GM18526 (cell line): ENCODE measurements around the gene DAGLA.

Experiments used
- POLR2A ChIP-seq: IDR thresholded peaks from 3 replicates; pipeline ENCODE4 v1.6.1; 2011; ENCODE audit not compliant: insufficient read length; ENCODE audit errors: extremely low read depth

The DAGLA gene

DNA sequence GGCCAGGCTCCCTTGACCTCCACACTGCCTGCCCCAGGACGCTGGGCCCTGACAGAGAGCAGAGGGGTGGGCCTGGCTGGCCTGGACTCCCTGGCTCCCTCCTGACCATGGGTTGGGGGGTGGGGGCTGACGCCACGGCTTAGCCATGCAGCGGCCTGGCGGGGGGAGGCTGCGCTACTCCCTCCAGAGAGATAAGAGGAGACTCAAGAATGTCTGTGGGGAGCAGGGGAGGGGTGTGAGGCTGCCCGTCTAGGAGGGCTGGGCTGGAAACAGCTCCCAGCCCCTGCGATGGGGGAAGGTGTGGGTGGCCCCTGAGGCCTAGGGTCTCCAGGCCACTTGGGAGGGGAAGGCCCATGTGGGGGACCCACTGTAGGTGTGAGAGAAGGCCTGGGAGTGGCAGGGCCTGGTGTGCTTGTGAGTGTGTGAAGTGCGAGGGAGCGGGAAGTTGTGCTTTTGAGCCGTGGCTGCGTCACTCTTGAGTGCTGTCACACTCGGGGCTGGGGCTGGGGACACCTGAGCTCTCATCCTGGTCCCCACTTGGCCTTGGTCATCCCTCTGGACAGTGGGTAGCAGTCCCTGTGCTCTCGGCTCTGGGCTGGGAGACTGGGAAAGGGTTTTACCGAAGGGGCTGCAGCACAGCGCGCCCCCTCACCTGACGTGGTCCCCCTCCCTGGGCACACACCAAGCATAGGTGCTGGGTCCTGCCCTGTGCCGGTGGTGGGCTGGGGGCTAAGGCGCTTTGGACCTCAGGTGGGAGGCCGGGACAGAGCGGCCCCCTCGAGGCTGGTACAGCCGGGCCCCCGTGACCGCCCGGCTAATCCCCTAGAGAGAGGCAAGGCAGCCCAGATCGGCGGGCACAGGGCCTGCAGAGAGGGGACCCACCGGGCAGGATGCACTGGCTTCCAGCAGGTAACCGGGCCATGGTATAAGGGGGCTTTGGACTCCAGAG, 74.6 kb downstream of the DAGLA start:
- no peak for TF ChIP-seq POLR2A

- TF ChIP-seq POLR2A: no peak
Measured at GRCh38 chr11:61756147-61756451, 75.9 kb downstream of the DAGLA start.

DNA sequence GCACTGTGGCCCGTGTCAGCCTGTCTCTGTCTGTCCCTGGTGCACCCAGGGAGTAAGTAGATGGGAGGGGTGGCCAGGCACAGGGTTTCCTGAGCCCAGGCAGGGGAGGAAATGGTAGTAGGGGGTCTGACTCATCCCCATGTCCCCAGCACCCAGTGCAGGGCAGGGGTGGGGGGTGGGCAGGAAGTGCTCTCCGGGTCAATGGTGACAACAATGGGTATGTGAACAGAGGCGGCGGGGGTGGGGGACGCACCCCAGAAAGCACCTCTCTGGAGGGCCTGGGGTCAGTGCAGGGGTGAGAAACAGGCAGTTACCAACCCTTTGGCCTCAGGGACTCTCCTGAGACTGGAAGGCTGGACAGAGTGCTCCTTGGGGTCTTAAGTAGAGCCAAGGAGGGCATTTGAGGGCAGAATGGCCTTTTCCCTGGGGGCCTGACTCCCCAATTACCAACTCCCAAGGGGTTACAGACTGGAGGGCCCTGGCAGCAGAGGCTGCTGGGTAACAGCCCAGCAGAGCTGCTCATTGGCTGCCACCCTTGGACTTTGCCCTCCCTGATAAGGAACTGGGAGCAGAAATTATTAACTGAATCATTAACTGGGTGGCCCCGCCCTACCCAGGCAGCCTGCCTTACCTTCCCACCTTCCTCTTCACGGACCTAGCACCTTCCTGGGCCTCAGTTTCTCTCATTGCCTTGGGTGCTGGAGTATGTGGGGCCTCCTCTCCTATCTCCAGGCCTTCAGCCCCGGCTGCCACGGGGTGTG, 76.4 kb downstream of the DAGLA start:
- no peak for TF ChIP-seq POLR2A

- TF ChIP-seq POLR2A: no peak
Measured at GRCh38 chr11:61757213-61757862, 77.1 kb downstream of the DAGLA start.

DNA sequence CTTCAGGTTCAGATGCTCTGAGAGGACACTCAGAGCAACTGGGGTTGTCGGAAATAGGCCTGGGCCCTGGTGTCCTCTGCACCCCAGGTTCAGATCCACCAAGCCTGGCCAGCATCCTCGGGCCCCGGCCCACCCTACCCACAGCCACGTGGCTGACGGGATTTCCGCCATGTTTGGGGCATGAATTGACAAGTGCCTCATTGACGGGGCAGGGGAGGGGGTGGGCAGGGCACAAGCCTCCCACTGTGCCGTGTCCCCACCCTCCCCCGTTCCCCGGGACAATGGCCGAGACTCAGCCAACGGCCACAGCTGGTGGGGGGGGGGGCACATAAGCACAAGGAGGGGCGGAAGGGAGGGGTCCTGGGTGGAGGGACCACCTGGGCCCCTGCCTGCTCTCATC, 80.8 kb downstream of the DAGLA start:
- TF ChIP-seq POLR2A: no peak

GRCh38 chr11:61761440-61762222, 81.4 kb downstream of the DAGLA start:
- TF ChIP-seq POLR2A: no peak

GRCh38 chr11:61762223-61762615, 82.0 kb downstream of the DAGLA start:
- TF ChIP-seq POLR2A: no peak

- no peak for TF ChIP-seq POLR2A
Measured at GRCh38 chr11:61762798-61763197, 82.6 kb downstream of the DAGLA start.

DNA sequence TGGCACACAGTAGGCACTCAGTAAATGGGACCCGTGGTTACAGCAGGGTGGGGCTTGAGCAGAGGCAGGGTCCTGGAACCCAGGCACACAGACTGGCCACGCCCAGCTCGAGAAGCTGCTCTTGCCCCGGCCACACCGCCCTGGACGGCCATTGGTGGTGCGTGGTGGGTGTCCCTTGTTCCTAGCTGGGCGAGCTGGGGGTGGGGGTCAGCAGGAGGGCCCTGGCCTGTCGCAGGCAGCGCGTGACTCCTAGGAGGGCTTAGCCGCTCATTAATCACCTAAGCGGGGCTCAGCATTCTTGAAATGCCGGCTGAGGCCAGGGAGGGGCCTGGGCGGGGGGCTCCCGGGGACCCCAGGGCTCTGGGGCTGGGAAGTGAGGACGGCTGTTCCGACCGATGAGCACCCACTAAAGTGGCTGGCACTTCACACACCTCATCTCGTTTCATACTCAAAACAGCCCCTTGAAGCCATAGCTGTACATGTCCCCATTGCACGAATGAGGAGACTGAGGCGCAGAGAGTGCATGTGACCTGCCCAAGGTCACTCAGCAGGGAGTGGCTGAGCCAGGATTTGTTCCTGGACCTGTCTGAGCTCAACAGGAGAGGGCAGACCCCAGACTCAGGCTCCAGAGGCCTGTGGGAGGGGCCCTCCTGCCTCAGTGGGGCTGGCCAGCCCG, 83.9 kb downstream of the DAGLA start:
- no peak for TF ChIP-seq POLR2A

- TF ChIP-seq POLR2A: no peak
Measured at GRCh38 chr11:61764606-61765260, 84.5 kb downstream of the DAGLA start.

DNA sequence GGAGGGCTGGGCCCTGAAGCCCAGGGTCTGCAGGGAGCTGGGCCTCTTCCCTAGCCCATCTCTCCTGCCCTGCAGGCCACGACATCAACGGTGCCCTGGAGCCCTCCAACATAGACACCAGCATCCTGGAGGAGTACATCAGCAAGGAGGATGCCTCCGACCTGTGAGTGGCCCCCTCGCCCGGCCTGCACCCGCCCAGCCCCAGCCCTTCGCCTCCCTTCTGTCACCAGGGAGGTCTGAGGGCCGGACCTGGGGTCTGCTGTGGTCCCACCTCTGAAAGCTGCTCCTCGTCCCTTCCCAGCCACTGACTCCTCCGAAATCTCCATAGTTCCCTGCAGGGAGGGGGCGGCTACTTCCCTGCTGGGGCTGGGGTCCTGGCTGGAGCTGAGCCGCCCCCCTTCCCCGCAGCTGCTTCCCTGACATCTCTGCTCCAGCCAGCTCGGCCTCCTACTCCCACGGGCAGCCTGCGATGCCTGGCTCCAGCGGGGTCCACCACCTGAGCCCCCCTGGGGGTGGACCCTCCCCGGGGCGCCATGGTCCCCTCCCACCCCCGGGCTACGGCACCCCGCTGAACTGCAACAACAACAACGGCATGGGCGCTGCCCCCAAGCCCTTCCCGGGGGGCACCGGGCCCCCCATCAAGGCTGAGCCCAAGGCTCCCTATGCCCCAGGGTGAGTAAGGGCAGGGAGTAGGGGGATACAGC, 85.5 kb downstream of the DAGLA start:
- TF ChIP-seq POLR2A: no peak

- TF ChIP-seq POLR2A: no peak
Measured at GRCh38 chr11:61766353-61766841, 86.2 kb downstream of the DAGLA start.

- TF ChIP-seq POLR2A: no peak
Measured at GRCh38 chr11:61768376-61769076, 88.3 kb downstream of the DAGLA start.
